ENCODE results near the gene ZNF554. TPM values are rescaled to one million over a fixed set of nuclear protein-coding genes. Genes with fewer than 3 reads are reported as not detected.

Gene ZNF554
- total and polyA plus RNA-seq, 2 of the 8 experiments (the other 6 are each of a cell fraction or from before 2014, with no cell fraction given), result 1.8 to 5.7 TPM

DNA sequence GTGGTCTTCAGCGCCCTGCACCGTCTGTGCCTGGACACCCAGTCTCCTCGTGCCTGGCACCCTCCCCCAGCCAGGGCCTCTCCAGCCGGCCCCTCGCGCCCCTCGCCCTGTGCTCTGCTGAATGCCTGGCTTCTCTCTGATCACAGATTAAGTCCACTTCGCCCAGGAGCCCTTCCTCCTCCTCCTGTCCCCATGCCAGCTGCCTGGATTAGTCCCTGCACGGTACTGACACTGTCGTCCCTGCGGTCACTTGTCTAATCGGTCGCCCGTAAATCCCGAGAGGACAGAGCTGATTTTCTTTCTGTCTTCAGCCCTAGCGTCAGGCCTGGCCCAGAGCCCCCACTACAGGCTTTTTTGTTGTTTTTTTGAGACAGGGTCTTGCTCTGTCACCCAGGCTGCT lies 27.8 kb upstream of the ZNF554 start:
- Histone ChIP-seq H3K56ac (replicated peaks; ENCODE audit: insufficient read length, low read depth, low read length) (no peak overlapping the region), H3K27me3 (replicated peaks in 1 of 4; ENCODE audit: control insufficient read depth in 3 of 4, extremely low read depth in 1 of 4, insufficient read depth in 3 of 4, low read length in 3 of 4) (no peaks in the 10 kb centered on the region), H3K4me1 (replicated peaks in 1 of 4; ENCODE audit: control insufficient read depth in 3 of 4, insufficient read depth in 4 of 4, low read length in 3 of 4) (no peaks in the 10 kb centered on the region; a peak in 1 of 7 replicates), H4K8ac (ENCODE audit: extremely low read depth, insufficient read depth, low read length) (0 out of 2 replicates have a peak overlapping the region, but pooled peaks have one; percentile 23), H3K23ac (ENCODE audit: insufficient read length) (no peak overlapping the region), H2BK20ac (ENCODE audit: low read length) (no peak overlapping the region), H3K23me2 (ENCODE audit: low read depth, low read length) (no peaks in the 10 kb centered on the region), H4K91ac (replicated peaks; ENCODE audit: insufficient read length, low read length) (no peak overlapping the region), H2BK120ac (replicated peaks; ENCODE audit: low read depth, low read length) (no peak overlapping the region), H2AFZ (ENCODE audit: low read length) (no peak overlapping the region), H4K5ac (ENCODE audit: insufficient read length, low read depth, low read length) (no peak overlapping the region), H2BK15ac (ENCODE audit: low read length) (no peak overlapping the region), H2AK5ac (ENCODE audit: low read depth, low read length) (no peak overlapping the region), H3K9ac (replicated peaks in 1 of 4; ENCODE audit: extremely low read depth in 1 of 4, low read depth in 3 of 4, low read length in 3 of 4) (no peak overlapping the region), H3K27ac (ENCODE audit: low read depth, low read length) (no peak overlapping the region), H2BK5ac (ENCODE audit: low read depth, low read length) (no peak overlapping the region), H3K4me2 (ENCODE audit: insufficient read depth in 1 of 2, low read depth in 2 of 2, low read length in 2 of 2) (no peak overlapping the region), H3K18ac (ENCODE audit: extremely low read depth, low read length) (no peak overlapping the region), H3K79me1 (ENCODE audit: low read depth, low read length) (peaks cover 10% of the 10 kb centered on the region), H2BK12ac (ENCODE audit: low read depth, low read length) (no peak overlapping the region), H3K9me3 (ENCODE audit: insufficient read depth in 2 of 2, low read depth in 1 of 2, low read length in 1 of 2) (no peaks in the 10 kb centered on the region), H3K79me2 (ENCODE audit: control insufficient read depth in 1 of 2, insufficient read depth in 2 of 2, low read length in 2 of 2) (peaks cover 3 to 32% of the 10 kb centered on the region in 2 experiments; a peak in 3 of 4 replicates), H4K20me1 (replicated peaks in 1 of 2; ENCODE audit: control insufficient read depth in 1 of 2, insufficient read depth in 2 of 2, low read length in 2 of 2) (peaks cover 2 to 30% of the 10 kb centered on the region in 2 experiments), H3K4ac (replicated peaks; ENCODE audit: insufficient read length, low read depth, low read length) (no peak overlapping the region), H3K14ac (ENCODE audit: insufficient read length) (no peak overlapping the region), H3K4me3 (ENCODE audit: extremely low read depth in 1 of 4, insufficient read depth in 2 of 4, low read depth in 3 of 4, low read length in 4 of 4) (no peak overlapping the region), H3K36me3 (ENCODE audit: control insufficient read depth in 2 of 4, insufficient read depth in 4 of 4, low read length in 3 of 4) (peaks cover 20 to 60% (median 42%) of the 10 kb centered on the region in 4 experiments)
- 92% methylated on average over 16 of the region's 16 CpGs; no CpG with 5 or more reads in 1 of the 2 experiments for WGBS, 2 experiments (ENCODE audit: extremely low coverage in 1 of 2, insufficient coverage in 1 of 2, insufficient read length in 1 of 2, insufficient replicate concordance in 2 of 2, low coverage in 1 of 2, low lambda C conversion rate in 2 of 2, missing lambda C conversion rate in 1 of 2)
- POLR2A ChIA-PET (ENCODE audit: partially characterized antibody), result interaction anchor here (1.3 kb wide), 1 partner anchor 28 kb away, joined by 3 read pairs; the partner anchor contains the start of gene ZNF554
- DNase-seq (ENCODE audit: low read depth in 1 of 2, low spot score in 2 of 2), result no peak
- no peak for FAIRE-seq
- CTCF ChIA-PET (ENCODE audit: partially characterized antibody), result interaction anchor here (0.9 kb wide), 1 partner anchor 144 kb away, joined by 4 read pairs; no protein-coding TSS in a partner anchor
- TF ChIP-seq MAFK (IDR thresholded peaks at IDR 0.05; ENCODE audit: low read depth, low read length), result no peak
- TF ChIP-seq JUN (IDR thresholded peaks at IDR 0.05; ENCODE audit: low read depth, low read length), result no peak
- TF ChIP-seq, protein P1, sequence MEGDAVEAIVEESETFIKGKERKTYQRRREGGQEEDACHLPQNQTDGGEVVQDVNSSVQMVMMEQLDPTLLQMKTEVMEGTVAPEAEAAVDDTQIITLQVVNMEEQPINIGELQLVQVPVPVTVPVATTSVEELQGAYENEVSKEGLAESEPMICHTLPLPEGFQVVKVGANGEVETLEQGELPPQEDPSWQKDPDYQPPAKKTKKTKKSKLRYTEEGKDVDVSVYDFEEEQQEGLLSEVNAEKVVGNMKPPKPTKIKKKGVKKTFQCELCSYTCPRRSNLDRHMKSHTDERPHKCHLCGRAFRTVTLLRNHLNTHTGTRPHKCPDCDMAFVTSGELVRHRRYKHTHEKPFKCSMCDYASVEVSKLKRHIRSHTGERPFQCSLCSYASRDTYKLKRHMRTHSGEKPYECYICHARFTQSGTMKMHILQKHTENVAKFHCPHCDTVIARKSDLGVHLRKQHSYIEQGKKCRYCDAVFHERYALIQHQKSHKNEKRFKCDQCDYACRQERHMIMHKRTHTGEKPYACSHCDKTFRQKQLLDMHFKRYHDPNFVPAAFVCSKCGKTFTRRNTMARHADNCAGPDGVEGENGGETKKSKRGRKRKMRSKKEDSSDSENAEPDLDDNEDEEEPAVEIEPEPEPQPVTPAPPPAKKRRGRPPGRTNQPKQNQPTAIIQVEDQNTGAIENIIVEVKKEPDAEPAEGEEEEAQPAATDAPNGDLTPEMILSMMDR (IDR thresholded peaks at IDR 0.05; ENCODE audit: control extremely low read depth in 1 of 3, insufficient read depth in 1 of 3, low read depth in 1 of 3, low read length in 3 of 3), result no peak
- TF ChIP-seq TAF7 (optimal IDR thresholded peaks at IDR 0.05; ENCODE audit: borderline replicate concordance, low read depth, low read length), result no peak
- no peak for TF ChIP-seq EGR1 (IDR thresholded peaks at IDR 0.05; ENCODE audit: borderline replicate concordance, low read depth, low read length)
- TF ChIP-seq SIX5 (IDR thresholded peaks at IDR 0.05; ENCODE audit: low read depth, low read length), result no peak
- no peak for TF ChIP-seq SIN3A (conservative IDR thresholded peaks at IDR 0.05 in 1 of 2, IDR thresholded peaks at IDR 0.05 in 1 of 2; ENCODE audit: low read depth in 1 of 2, low read length in 2 of 2)
- no peak for TF ChIP-seq RBBP5 (IDR thresholded peaks at IDR 0.05; ENCODE audit: borderline replicate concordance, low read depth, low read length)
- no peak for TF ChIP-seq TAF1 (IDR thresholded peaks at IDR 0.05; ENCODE audit: low read depth, low read length)
- no peak for TF ChIP-seq RXRA (IDR thresholded peaks at IDR 0.05; ENCODE audit: insufficient read depth, low read depth, low read length)
- no peak for TF ChIP-seq CREB1 (IDR thresholded peaks at IDR 0.05)
